ENCODE results near the gene HOMER2. TPM values are rescaled to one million over a fixed set of nuclear protein-coding genes. Genes with fewer than 3 reads are reported as not detected.

The HOMER2 gene
- total RNA-seq, 2 experiments from 2014 or later: 5.6 TPM

GRCh38 chr15:82977076-82977475, 24.6 kb upstream of the HOMER2 start:
- intact Hi-C loops (cut with micrococcal nuclease; ENCODE audit: unreplicated experiment): no loop called here
- BruUV-seq (replicated peaks): no TSS peak
- H3K79me2 ChIP-seq (ENCODE audit: insufficient read depth, low read depth, low read length): no peaks in the 10 kb centered on the region
- no peaks in the 10 kb centered on the region for H4K20me1 ChIP-seq (ENCODE audit: insufficient read depth, low read length)
- POLR2A ChIA-PET: interaction anchor here (0.7 kb wide), 1 partner anchor 135 kb away, joined by 4 read pairs; no protein-coding TSS in a partner anchor
- H3K9me2 ChIP-seq (ENCODE audit: insufficient read depth, low read length): no peaks in the 10 kb centered on the region
- no peaks in the 10 kb centered on the region for H3K36me3 ChIP-seq (ENCODE audit: insufficient read depth, low read length)
- DNase-seq (ENCODE audit: low spot score): no peak
- no peak overlapping the region for H3K27ac ChIP-seq (ENCODE audit: low read depth, low read length, poor library complexity, severe bottlenecking)
- H3K4me3 ChIP-seq (ENCODE audit: low read depth, low read length, poor library complexity, severe bottlenecking): no peak overlapping the region
- H2AFZ ChIP-seq (ENCODE audit: low read length): no peak overlapping the region
- TF ChIP-seq EZH2phosphoT487 (IDR thresholded peaks at IDR 0.05; ENCODE audit: borderline replicate concordance, low read depth, low read length): no peak
- TF ChIP-seq, protein P1, sequence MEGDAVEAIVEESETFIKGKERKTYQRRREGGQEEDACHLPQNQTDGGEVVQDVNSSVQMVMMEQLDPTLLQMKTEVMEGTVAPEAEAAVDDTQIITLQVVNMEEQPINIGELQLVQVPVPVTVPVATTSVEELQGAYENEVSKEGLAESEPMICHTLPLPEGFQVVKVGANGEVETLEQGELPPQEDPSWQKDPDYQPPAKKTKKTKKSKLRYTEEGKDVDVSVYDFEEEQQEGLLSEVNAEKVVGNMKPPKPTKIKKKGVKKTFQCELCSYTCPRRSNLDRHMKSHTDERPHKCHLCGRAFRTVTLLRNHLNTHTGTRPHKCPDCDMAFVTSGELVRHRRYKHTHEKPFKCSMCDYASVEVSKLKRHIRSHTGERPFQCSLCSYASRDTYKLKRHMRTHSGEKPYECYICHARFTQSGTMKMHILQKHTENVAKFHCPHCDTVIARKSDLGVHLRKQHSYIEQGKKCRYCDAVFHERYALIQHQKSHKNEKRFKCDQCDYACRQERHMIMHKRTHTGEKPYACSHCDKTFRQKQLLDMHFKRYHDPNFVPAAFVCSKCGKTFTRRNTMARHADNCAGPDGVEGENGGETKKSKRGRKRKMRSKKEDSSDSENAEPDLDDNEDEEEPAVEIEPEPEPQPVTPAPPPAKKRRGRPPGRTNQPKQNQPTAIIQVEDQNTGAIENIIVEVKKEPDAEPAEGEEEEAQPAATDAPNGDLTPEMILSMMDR (conservative IDR thresholded peaks at IDR 0.05; ENCODE audit: low read length): no peak
- no peaks in the 10 kb centered on the region for H3K9me3 ChIP-seq (ENCODE audit: low read length)
- CTCF ChIA-PET (ENCODE audit: unreplicated experiment): no interaction called here
- no peaks in the 10 kb centered on the region for H3K4me1 ChIP-seq (ENCODE audit: insufficient read depth, low read length, poor library complexity, severe bottlenecking)
- H3K4me2 ChIP-seq (ENCODE audit: low read length): no peak overlapping the region

- ChIA-PET CTCF (ENCODE audit: unreplicated experiment) (no interaction called here), POLR2A (no interaction called here)
Measured at GRCh38 chr15:82972990-82973389, 20.5 kb upstream of the HOMER2 start.

More at GRCh38 chr15:82972990-82973389, 20.5 kb upstream of the HOMER2 start:
- H3K4me3 ChIP-seq (ENCODE audit: low read depth, low read length, poor library complexity, severe bottlenecking): no peak overlapping the region
- no peaks in the 10 kb centered on the region for H3K9me2 ChIP-seq (ENCODE audit: insufficient read depth, low read length)
- H2AFZ ChIP-seq (ENCODE audit: low read length): no peak overlapping the region
- DNase-seq (ENCODE audit: low spot score): no peak
- no TSS peak for BruUV-seq (replicated peaks)
- H3K79me2 ChIP-seq (ENCODE audit: insufficient read depth, low read depth, low read length): no peaks in the 10 kb centered on the region
- no peaks in the 10 kb centered on the region for H4K20me1 ChIP-seq (ENCODE audit: insufficient read depth, low read length)
- no peak overlapping the region for H3K4me2 ChIP-seq (ENCODE audit: low read length)
- H3K27ac ChIP-seq (ENCODE audit: low read depth, low read length, poor library complexity, severe bottlenecking): no peak overlapping the region
- H3K36me3 ChIP-seq (ENCODE audit: insufficient read depth, low read length): no peaks in the 10 kb centered on the region
- intact Hi-C loops (cut with micrococcal nuclease; ENCODE audit: unreplicated experiment): no loop called here
- H3K9me3 ChIP-seq (ENCODE audit: low read length): no peaks in the 10 kb centered on the region
- no peaks in the 10 kb centered on the region for H3K4me1 ChIP-seq (ENCODE audit: insufficient read depth, low read length, poor library complexity, severe bottlenecking)
- TF ChIP-seq, protein P1 (conservative IDR thresholded peaks at IDR 0.05; ENCODE audit: low read length): no peak
- TF ChIP-seq EZH2phosphoT487 (IDR thresholded peaks at IDR 0.05; ENCODE audit: borderline replicate concordance, low read depth, low read length): no peak
